Testis (tissue), 3 donors: ENCODE results near the gene ANO6. TPM values are rescaled to one million over a fixed set of nuclear protein-coding genes. Genes with fewer than 3 reads are reported as not detected.

Experiments used
- DNase-seq: peaks from one replicate; pipeline ENCODE4 v3.0.0-alpha.2; 2019
- H3K27ac ChIP-seq, 2 donors: fragments of 200-600 bp; sonication (generic); one replicate each; pipeline ENCODE4 v1.5.1; 2019
- H3K27me3 ChIP-seq: fragments of 200-600 bp; sonication (generic); one replicate; pipeline ENCODE4 v1.5.1; 2019
- H3K36me3 ChIP-seq: fragments of 200-600 bp; sonication (generic); one replicate; pipeline ENCODE4 v1.5.1; 2017; ENCODE audit warnings: low read depth; ENCODE audit errors: missing control alignments
- H3K4me1 ChIP-seq: fragments of 200-600 bp; sonication (generic); one replicate; pipeline ENCODE4 v1.5.1; 2019
- H3K4me3 ChIP-seq, 2 donors: fragments of 200-600 bp; sonication (generic); one replicate each; pipeline ENCODE4 v1.5.1; 2017 to 2019
- H3K9me3 ChIP-seq: fragments of 200-600 bp; sonication (generic); one replicate; pipeline ENCODE4 v1.5.1; 2017
- POLR2A ChIP-seq: fragments of 450-650 bp; IDR thresholded peaks from one replicate; pipeline ENCODE4 v1.6.1; 2017; ENCODE audit warnings: antibody characterized with exemption, mild to moderate bottlenecking, moderate library complexity
- WGBS, 2 donors: methylation state at CpG; one replicate each; pipeline ENCODE4 v1.1.5; 2018; 5-methylcytosine and 5-hydroxymethylcytosine counted together
- intact Hi-C: fragments of 100-400 bp; cut with DNase I; formaldehyde crosslinking; loops from one replicate; pipeline ENCODE4 v1.15.1; 2023; ENCODE audit warnings: low total_unique reads
- polyA plus RNA-seq: library from polyadenylated mRNA; stranded (reverse); fragments of 350-450 nt; fragmentation: Illumina TruSeq; extraction: RNeasy Lipid Tissue Mini Kit (QIAGEN cat#74804); gene quantifications from one replicate; pipeline ENCODE4 v1.2.3, GENCODE V29; 2014; ENCODE audit warnings: low read depth, low replicate concordance; ENCODE audit not compliant: insufficient read depth
- total RNA-seq, 2 donors: library from RNA; depleted of rRNA; stranded (reverse); fragments of >200 nt; gene quantifications; one replicate each; pipeline ENCODE4 v1.2.3, GENCODE V29; 2016
- TF ChIP-seq, protein P1 (sequence below), 3 experiments: fragments of 450-650 bp in 2 of 3; fragments of 200-600 bp in 1 of 3; sonication (generic) in 1 of 3; IDR thresholded peaks; one replicate each; pipeline ENCODE4 v1.5.1; 2016 to 2019; ENCODE audit warnings: antibody characterized with exemption in 3 of 3, mild to moderate bottlenecking in 2 of 3, moderate library complexity in 1 of 3

Gene ANO6
- total and polyA plus RNA-seq, 3 donors from 2014 or later, result 33.1 to 75.7 (median 58.0) TPM

- TF ChIP-seq, protein P1, sequence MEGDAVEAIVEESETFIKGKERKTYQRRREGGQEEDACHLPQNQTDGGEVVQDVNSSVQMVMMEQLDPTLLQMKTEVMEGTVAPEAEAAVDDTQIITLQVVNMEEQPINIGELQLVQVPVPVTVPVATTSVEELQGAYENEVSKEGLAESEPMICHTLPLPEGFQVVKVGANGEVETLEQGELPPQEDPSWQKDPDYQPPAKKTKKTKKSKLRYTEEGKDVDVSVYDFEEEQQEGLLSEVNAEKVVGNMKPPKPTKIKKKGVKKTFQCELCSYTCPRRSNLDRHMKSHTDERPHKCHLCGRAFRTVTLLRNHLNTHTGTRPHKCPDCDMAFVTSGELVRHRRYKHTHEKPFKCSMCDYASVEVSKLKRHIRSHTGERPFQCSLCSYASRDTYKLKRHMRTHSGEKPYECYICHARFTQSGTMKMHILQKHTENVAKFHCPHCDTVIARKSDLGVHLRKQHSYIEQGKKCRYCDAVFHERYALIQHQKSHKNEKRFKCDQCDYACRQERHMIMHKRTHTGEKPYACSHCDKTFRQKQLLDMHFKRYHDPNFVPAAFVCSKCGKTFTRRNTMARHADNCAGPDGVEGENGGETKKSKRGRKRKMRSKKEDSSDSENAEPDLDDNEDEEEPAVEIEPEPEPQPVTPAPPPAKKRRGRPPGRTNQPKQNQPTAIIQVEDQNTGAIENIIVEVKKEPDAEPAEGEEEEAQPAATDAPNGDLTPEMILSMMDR (IDR thresholded peaks at IDR 0.05), result no peak
- TF ChIP-seq POLR2A, result no peak
- Histone ChIP-seq H3K4me1 (no peaks in the 10 kb centered on the region), H3K4me3 (no peak overlapping the region), H3K27me3 (no peaks in the 10 kb centered on the region), H3K9me3 (no peaks in the 10 kb centered on the region), H3K27ac (no peak overlapping the region), H3K36me3 (no peaks in the 10 kb centered on the region)
- WGBS, 2 donors, result 92 to 96% methylated on average over 4 of the region's 4 CpGs
- no peak for DNase-seq
- intact Hi-C loops, result no loop called here
These were observed 211.1 kb downstream of the ANO6 start for GRCh38 chr12:45427042-45427441.

DNA sequence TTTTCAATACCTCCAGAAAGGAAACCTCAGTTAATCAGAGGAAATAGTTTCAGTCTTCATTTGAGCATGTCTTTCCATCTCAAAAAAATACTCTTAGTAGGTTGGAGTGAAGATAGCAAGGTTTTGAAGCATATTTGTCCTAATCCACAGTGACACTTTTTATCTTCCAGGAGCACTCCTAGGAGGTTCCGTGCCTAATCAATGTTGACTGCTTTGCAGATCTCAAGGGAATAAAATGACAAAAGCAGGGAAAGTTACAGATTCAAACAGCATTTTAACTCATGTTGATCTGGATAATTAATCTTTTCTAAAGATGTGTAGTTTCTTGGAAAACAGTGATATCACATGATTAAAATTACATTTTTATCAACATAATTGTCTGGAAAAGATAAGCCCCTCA lies 213.9 kb downstream of the ANO6 start:
- intact Hi-C loops, result no loop called here
- no peaks in the 10 kb centered on the region for H3K4me1 ChIP-seq
- H3K36me3 ChIP-seq, result no peaks in the 10 kb centered on the region
- TF ChIP-seq, protein P1 (IDR thresholded peaks at IDR 0.05), result no peak
- TF ChIP-seq POLR2A, result no peak
- DNase-seq, result no peak
- no peak overlapping the region for H3K4me3 ChIP-seq
- 81 to 84% methylated on average over 1 of the region's 1 CpG for WGBS, 2 donors
- no peaks in the 10 kb centered on the region for H3K9me3 ChIP-seq
- no peaks in the 10 kb centered on the region for H3K27me3 ChIP-seq
- no peak overlapping the region for H3K27ac ChIP-seq

GRCh38 chr12:45431126-45431525 lies 215.2 kb downstream of the ANO6 start:
- Histone ChIP-seq H3K9me3 (no peaks in the 10 kb centered on the region), H3K36me3 (no peaks in the 10 kb centered on the region), H3K4me3 (no peak overlapping the region), H3K27ac (no peak overlapping the region), H3K4me1 (no peaks in the 10 kb centered on the region), H3K27me3 (no peaks in the 10 kb centered on the region)
- DNase-seq, result no peak
- WGBS, 2 donors, result 80 to 82% methylated on average over 5 of the region's 5 CpGs
- intact Hi-C loops, result no loop called here
- TF ChIP-seq, protein P1 (IDR thresholded peaks at IDR 0.05), result no peak
- TF ChIP-seq POLR2A, result no peak

GRCh38 chr12:45432710-45433109 lies 216.8 kb downstream of the ANO6 start:
- intact Hi-C loops, result no loop called here
- 94 to 95% methylated on average over 5 of the region's 5 CpGs for WGBS, 2 donors
- DNase-seq, result no peak

DNA sequence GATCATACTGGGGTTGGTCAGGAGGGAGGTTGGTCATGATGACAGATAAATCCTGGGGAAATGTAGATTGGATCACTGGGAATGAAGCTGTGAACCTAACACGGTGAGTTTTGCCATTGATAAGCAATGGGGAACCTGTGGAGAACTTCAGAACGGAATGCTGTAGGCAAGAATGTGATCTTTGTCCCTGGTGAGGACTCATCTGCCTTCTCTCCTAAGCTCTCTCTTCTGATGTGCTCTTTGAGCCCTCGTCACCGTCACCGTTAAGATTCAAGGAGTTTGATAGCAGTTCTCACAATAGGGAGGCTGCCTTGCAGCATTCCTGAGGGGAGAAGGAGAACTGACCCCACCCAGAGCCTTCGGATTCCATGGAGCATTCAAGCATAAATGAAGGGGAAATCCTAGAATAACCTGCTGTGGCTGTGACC lies 217.6 kb downstream of the ANO6 start:
- TF ChIP-seq, protein P1 (IDR thresholded peaks at IDR 0.05), result no peak
- TF ChIP-seq POLR2A, result no peak
- DNase-seq, result no peak
- intact Hi-C loops, result no loop called here
- H3K4me1 ChIP-seq, result no peaks in the 10 kb centered on the region
- WGBS, 2 donors, result 68 to 73% methylated on average over 6 of the region's 6 CpGs
- no peak overlapping the region for H3K27ac ChIP-seq
- H3K36me3 ChIP-seq, result no peaks in the 10 kb centered on the region
- H3K9me3 ChIP-seq, result no peaks in the 10 kb centered on the region
- no peak overlapping the region for H3K4me3 ChIP-seq
- no peaks in the 10 kb centered on the region for H3K27me3 ChIP-seq

More at GRCh38 chr12:45432710-45433109, 216.8 kb downstream of the ANO6 start:
- Histone ChIP-seq H3K36me3 (no peaks in the 10 kb centered on the region), H3K27me3 (no peaks in the 10 kb centered on the region), H3K4me3 (no peak overlapping the region), H3K4me1 (no peaks in the 10 kb centered on the region), H3K9me3 (no peaks in the 10 kb centered on the region), H3K27ac (no peak overlapping the region)
- no peak for TF ChIP-seq POLR2A
- TF ChIP-seq, protein P1 (IDR thresholded peaks at IDR 0.05), result no peak
